HG03196 (cell line): ENCODE measurements around the gene BABAM2.

Source experiments
- ATAC-seq: cut with Tn5 transposase; IDR thresholded peaks from one replicate; pipeline ENCODE4 v1.9.1; 2021; ENCODE audit not compliant: unreplicated experiment

BABAM2 gene

DNA sequence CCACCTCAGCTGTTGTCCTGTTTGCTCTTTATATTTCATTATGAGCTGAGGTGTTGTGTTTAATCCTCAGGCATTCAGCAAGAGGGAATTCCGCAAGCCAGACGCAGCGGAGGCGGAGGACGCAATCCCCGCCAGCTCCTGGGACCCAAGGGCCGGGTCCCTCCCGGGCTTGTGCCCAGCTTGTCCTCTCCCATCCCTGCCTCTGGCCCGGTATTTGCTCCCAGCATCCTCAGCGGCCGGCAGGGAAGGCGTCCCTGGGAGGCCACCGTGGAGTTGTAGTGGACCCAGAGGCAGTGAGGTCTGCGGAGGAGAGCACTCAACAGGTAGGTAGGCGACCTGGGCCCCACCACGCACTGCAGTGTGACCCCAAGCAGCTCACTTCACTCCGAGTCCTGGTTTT is 459.7 kb downstream of the BABAM2 start:
- no peak for ATAC-seq

DNA sequence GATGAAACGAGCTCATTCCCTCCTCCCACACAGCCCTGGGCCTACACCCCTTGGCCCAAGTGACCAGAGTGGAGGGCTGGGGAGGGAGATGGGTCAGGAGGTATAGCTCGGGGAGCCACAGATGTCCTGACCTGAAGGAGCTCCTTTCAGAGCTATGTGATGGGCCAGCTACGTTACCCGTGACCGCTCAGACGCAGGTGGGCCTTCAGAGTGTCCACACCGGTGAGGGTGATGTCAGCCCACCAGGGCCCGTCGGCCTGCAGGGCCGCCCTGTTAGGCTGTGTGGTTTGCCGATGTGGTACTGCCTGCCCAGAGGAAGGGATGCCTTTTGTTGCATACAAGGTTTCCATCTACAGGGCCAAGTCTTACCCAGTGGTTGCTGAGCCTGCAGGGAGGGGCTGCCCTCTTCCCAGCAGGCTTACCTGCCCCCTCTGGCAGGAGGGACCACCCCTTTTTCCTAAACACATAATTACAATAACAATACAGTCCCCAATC is 460.3 kb downstream of the BABAM2 start:
- no peak for ATAC-seq

DNA sequence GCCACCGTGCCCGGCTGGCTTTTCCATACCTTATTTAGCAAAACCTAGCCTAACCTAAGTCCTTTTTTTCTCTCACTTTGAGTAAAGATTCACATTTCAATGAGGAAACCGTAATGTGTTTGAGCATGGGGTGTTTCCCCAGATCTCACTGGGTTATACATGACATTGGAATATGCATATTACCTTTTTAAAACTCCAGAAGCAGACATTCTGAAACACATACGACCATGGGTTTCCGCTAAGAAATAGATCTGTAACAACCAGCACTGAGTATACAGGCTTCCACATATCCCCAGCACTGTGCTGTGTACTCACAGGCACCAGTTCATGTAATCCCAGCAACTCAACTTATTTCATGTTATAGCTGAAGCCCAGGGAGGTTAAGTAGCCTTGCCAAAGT is 461.1 kb downstream of the BABAM2 start:
- no peak for ATAC-seq

DNA sequence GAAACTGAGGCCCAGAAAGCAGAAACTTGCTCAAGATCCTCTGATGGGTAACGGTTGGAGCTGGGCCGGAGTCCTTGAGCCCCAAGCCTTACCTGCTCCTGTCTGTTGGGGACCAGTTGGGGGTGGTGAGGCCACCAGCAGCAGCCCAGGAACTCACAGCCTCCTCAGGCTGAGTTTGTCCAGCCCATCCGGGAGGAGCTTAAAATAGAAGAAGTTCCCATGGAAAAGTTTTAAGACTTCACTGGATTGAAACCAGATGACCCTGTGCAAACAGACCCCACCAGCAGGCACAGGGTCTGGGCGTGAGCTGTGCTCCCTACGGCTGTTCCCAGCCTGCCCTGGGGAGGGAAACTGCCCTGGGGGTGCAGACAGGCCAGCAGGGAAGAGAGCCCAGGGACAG is 461.6 kb downstream of the BABAM2 start:
- ATAC-seq: no peak

DNA sequence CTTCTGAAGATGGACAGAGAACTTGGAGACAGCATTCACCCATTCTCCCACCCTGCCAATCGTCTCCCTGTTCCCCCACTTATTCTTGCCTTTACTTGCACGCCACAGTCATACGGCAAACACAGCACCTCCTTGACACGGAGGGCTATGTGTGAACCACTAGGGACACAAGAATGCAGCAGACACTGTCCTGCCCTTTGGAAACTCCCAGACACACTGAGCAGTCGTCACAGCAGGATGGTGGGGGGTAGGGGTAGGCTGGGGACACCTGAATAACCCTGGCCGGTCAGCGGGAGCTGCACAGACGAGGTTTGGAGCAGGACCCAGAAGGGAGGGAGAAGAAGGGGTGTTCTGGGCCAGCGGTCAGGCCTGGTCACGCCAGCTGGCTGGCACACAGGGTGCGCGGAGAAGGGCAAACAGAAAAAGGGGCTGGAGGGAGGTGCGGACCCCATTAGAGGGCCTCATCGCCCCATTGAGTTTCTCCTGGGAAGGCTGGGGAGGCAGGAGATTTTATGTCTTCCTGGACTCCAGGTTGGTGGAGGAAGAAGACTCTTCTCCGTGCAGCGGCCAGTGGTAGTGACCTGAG is 462.2 kb downstream of the BABAM2 start:
- no peak for ATAC-seq

DNA sequence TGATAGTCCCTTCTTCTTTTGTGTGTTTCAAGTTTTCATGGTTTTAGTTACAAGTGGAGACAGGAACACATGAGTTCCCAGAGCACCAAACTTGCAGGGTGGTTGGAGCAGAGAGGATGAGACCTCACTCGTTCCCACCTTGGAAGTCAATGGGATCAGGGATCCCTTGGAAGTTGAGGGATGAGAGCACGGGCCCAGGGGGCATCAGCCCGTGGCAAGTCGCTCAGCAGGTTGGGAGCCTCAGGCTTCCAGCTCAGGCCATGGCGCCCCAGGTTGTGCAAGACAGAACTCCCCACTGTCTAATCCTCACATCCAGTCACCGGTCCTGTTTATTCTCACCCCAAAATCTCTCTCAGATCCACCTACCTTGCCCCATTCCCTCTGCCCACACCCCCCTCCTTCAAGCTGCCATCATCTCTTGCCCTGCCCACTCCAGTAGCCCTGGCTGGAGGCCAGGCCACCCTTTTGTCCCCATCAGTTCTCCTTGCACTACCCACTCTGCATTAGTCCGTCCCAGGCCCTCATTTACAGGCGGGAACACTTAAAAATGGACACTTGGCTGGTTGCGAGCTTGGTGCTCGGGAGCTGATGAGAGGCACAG is 464.5 kb downstream of the BABAM2 start:
- ATAC-seq: no peak

DNA sequence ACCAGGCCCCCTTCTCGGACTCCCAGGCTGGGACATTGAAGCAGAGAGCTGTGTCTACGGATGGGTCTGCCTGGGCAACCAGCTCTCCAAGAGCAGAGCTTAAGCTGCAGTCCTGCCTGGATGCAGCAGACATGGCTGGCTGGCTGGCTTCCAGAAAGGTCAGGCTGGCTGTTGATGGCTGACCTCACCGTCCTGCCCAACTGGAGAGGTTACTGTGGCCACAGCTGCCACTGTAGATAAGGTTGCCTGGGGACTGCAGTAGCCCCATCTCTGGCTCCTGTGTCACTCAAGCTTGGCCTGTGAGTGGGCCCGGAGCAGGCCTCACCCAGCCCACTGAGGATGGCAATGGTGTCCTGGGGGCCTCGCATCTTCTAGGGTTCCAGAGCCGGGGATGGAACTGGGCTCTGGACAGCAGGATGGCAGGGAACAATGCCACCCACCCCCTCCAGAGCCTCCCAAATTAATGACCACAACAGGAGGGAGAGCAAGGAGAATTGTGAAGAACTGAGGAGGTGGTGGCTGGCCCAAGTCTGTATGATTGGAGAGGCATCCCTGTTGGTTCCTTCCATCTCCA is 465.1 kb downstream of the BABAM2 start:
- no peak for ATAC-seq

DNA sequence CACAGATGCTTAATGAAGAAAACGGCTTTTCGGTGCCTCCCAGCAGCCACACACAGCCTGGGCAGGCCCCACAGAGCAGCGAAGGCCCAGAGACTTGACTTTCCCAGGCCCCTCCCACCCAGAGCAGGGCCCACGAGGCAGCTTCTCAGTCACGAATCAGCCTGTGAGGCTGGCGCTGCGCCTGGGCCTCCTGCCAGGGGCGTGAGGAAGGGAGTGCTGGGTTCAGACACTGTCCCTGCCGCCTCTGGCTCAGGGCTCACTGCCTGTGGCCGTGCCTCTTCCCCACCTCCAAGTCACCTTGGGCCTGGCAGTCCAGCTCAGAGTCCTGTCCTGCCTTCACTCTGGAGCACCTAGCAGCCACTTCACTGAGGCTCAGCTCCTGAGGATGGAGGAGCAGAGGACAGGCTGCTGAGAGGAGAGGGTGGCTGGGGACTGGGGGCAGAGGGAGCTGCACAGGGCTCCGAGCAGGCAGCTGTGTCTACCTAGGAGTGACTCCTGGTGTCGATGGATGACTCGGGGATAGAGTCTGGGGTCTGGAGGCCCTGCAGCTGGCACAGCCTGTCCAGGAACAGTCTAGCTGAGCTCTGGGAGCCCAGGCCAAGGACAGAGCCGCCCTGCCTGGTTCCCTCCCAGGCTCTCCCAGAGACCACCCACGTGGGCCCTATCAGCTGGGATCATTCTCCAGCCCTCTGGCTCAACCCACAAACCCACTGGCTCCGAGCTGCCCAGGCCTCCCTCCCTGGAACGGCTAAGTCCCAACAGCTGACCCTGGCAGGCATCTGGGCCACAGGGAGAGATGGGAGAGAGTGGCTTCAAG is 465.8 kb downstream of the BABAM2 start:
- ATAC-seq: no peak

DNA sequence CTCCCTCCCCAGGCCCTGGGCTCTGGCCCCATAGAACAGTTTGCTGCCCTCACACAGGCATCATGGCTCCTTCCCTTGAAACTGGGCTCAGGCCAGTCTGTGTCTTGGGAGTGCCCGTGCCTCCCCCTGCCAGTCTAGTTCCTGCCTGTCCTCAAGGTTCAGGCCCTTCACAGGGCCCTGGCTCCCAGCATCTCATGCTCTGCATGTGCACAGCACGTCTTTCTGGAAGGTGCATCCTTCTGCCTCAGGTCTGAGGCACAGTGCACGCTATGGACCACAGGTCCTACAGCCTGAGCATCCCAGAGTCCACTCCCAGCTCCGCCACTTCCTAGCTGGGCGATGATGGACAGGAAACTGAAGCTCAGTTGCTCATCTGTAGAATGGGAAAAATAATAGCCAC is 466.5 kb downstream of the BABAM2 start:
- ATAC-seq: no peak

DNA sequence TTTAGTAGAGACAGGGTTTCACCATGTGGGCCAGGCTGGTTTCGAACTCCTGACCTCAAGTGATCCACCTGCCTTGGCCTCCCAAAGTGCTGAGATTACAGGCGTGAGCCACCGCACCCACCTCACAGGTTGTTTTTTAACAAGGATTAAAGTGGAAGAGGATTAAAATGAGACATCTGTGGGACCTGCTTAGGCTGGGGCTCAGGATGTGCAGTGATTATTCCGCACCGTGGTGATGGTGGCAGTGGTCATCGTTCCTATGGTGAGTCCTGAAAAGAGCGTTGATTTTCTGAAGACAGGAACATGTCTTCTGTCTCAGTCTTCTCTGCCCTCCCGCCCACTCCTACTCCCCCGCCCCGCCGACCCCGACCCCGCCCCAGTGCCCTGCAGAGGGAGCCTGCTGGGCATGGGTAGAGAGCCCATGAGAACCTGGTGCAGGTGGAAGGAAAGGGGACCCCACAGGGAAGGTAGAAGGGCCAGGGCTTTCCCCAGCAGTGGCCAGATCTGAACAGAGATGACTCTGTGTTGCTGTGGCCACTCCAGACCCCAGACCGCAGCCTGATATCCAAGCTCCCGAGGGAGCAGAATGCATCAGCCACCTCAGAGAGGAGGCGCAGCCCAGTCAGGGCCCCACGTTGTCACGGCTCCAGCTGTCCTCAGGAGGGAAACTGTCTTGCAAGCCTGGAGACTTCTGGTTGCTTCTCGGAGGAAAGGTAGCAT is 467.6 kb downstream of the BABAM2 start:
- no peak for ATAC-seq

DNA sequence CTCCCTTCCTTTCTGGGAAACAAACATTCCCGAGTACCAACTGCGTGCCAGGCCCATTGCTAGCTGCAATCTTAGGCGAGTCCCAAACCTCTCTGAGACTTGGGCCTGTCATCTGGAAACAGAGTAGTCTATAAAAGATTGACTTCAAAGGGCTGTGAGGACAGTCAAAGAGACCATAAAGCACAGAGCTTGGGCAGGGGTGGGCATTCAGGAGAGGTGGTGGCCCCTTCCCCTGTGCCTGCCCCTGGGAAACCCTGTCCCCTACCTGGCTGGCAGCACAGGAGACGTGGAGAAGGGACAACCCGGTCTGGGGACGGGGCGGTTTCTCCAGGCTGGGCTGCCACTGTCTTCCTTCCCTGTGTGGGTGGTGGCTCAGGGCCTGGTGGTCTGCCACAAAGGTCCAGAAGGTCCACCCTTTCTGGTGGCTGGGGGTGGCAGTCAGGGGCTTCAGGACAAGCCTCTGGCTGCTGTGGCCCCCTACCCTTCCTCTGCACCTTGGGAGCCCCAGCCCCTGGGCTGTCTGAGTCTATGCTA is 468.2 kb downstream of the BABAM2 start:
- no peak for ATAC-seq

DNA sequence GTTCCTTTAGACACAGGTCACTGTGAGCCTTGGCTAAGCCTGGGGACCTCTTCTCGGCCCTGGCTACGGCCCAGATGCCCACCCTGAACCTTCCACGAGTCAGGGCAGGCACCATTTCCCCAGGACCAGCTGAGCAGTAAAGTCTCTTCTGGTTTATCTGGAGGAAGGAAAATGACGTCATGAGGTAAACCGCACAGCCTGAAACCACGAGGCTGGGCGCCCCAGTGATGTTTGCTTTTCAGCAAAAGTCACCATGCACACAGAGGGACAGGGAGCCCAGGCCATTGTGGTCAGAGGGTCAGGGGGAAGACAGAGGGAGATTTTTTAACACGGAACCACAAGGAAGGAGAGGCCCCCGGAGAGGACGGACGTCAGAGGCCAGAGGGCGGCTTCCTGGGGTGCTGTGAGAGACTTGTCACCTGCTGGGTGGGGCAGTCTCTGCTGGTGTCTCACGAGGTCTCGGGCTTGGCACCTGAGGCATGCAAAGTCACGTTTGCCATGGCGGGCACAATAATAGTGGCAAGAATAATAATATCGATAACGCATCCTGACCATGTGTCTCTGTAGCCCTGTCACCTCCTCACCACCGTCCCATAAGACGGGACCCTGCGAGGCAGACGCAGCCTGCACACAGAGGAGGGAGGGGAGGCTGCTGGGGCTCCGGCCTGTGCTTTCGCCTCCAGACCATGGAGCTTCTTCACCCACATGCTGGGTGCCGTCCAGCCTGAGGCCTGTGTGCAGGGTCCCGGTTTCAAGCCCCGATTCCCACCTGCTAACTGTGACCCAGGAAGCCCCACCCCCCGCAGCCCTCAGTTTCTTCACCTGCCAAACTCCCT is 468.9 kb downstream of the BABAM2 start:
- ATAC-seq: peak; percentile 63

DNA sequence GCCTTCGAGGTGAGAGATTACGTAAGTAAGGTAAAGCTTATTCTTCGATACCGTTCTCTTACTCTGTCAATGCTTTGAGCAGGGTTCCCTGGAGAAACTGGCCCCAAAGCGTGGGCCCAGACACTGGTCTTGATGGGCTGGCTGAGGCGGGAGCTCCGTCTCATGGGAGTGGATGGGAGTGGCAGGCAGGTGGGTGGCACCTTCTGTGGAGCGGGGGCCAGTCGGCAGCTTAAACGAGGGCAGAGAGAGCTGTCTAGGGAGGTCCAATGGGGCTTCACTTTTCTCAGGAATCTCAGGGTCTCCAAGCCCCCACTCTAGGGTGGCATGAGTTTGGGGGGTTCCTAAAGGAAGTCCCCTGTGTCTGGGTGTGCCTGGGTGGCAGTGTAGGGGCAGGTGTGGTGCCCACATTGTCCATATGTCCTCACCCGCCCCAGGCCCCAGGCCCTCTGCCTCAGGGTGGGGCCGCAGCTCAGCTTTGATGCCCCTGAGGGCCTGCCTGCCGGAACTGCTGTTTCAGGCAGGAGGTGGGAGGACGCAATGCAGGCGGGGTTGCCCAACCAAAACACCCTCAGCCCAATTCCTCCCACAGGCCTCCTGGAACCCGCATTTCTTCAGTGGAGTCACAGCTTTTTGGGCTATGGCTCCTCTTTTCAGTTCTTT is 469.7 kb downstream of the BABAM2 start:
- no peak for ATAC-seq

DNA sequence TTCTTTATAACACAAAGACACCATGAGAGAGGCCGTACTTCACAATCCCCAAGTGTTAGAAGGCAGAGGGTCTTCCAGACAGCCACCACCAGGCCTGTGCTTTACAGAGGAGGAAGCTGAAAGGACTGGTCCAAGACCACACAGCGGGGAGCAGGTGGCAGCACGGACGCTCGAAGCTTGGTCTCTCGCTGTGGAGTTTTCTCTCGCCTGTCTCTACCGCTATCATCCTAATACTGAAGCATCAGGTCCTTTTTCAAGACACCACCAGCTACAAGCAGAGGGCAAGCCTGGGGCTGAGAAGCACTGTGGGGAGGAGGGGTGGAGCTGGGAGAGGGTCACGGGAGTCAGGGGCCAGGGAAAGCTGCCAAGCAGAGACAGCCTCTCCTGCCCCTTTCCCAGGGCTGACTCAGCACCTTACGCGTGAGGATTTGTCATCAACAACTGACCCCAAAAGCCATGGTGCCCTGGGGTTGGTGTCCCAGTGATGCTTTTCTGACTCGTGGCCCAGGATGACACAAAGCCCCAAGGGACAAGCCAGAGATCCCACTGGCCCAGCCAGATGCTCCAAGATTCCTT is 470.3 kb downstream of the BABAM2 start:
- ATAC-seq: no peak

DNA sequence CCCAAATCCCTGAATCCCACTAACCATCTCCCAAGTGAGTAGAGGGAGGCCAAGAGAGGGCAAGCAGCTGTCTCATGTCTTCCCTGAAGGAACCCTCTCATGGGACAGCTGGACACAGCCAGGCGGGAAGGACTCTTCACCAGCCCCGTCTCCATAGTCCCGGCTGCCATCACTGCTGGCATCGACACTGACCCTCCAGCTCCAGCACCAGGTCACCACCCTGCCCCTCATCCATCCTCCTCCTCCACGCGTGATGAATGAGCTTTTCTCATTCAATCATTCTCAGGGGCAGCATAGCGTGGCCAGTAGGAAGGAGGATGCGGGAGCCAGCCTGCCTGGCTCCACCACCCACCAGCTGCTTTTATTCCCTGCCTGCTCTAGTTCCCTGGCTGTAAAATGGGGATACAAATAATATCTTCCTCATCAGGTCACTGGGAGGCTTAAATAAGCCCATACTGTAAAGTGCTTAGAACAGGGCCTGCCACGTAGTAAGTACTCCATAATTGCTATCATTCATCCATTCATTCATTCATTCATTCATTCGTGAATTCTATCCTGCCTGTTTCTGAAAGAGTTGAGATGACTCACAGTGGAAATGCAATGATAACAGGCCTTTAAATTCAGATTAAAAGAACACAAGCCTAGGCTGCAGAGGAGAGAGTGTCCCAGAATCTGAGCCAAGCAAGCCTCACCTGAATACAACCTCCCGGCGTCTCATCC is 471.6 kb downstream of the BABAM2 start:
- ATAC-seq: no peak

DNA sequence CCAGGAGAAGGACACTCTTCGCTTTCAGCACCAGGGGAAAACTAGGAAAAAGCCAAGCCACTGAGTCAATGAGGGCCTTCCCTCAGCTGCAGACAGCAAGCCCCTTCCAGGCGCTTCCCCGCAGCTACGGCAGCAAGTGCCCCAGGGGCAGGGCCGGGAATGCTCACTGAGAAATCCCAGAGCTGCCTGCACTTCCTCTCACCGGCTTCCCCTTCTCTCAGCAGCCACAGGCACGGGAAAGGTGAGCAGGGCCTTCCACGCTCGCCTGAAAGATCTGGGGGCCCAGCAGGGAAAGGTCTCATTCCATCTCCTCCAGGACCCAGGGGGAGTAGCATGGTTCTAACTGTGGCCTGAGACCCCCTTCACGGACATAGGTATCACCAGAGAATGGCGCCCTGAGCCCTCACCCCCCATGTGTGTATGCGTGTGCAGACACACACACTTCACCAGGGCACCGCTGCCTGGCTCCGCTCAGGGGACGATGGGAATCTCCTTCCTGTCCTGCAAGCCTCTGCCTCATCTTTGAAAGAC is 472.5 kb downstream of the BABAM2 start:
- no peak for ATAC-seq

DNA sequence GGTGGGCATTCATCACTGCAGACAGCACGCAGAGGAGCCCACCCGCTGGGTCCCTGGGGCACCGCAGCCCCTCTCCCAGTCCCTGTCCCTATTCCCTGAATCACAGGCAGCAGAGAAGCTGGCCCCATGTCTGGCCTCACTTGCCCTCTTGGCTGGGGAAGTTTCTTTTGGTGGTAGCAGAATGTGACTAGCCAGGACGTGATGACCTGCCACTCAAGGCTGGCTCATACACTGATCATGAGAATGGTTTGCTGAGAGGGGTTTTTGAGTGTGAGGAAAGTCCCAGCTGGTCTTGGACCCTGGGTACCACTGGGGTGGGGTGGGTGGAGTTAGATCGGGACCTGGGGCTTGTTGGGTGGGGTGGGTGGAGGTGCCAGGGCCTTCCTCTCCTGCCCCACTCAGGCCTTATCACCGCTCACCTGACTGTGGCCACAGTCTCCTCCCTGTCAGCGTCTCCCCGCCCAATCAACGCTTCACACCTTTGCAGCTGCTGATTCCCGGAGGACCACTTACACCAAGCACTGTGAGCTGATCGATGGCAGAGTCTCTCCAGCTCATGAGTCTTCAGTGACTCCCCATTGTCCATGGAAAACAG is 473.3 kb downstream of the BABAM2 start:
- no peak for ATAC-seq

DNA sequence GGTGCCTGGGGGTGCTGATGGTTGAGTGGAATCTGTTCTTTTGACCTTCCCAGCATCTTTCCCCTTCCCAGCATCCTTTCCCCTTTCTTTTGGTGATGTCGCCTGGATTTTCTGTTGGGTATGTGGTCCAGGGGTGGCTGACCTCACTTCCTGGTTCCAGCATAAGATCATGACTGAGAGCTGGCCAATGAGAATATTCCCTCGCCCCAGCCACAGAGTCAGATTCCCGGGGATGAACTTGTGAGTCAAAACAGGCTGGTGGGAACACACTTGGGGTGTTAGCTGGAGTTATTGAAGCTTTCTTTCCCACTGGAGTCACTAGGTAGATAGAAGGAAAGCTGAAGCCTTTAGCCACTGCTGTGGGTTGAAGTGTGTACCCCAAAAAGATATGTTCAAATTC is 474.1 kb downstream of the BABAM2 start:
- no peak for ATAC-seq
